H9 (cell line): ENCODE results near the gene TLR3. TPM values are rescaled to one million over a fixed set of nuclear protein-coding genes. Genes with fewer than 3 reads are reported as not detected.
"Not testable (repeated sequence)": the region's sequence is repeated elsewhere in the genome, so short reads cannot be mapped to it uniquely, and the experiment has no call there.

Source experiments
- DNase-seq: peaks from one replicate; pipeline ENCODE4 v3.0.0-alpha.2; 2017
- H2AFZ ChIP-seq: one replicate; pipeline ENCODE4 v1.6.1; 2013; ENCODE audit warnings: mild to moderate bottlenecking, low read length, control low read depth, moderate library complexity
- H2AK5ac ChIP-seq: 2 replicates; pipeline ENCODE4 v1.6.1; 2013; ENCODE audit warnings: low read length, control low read depth, mixed read lengths; ENCODE audit not compliant: insufficient read length
- H2BK120ac ChIP-seq: one replicate; pipeline ENCODE4 v1.6.1; 2013; ENCODE audit warnings: low read depth, mild to moderate bottlenecking, low read length, control low read depth, inconsistent platforms; ENCODE audit not compliant: poor library complexity, severe bottlenecking
- H2BK12ac ChIP-seq: 2 replicates; pipeline ENCODE4 v1.6.1; 2013; ENCODE audit warnings: low read length, control low read depth, mixed read lengths, low read depth; ENCODE audit not compliant: insufficient read length
- H2BK15ac ChIP-seq: 2 replicates; pipeline ENCODE4 v1.6.1; 2013; ENCODE audit warnings: low read depth, low read length, control low read depth
- H2BK20ac ChIP-seq: one replicate; pipeline ENCODE4 v1.6.1; 2013; ENCODE audit warnings: low read depth, mild to moderate bottlenecking, low read length, control low read depth, inconsistent platforms; ENCODE audit not compliant: poor library complexity, severe bottlenecking
- H2BK5ac ChIP-seq: 2 replicates; pipeline ENCODE4 v1.6.1; 2013; ENCODE audit warnings: low read length, control low read depth, mixed read lengths; ENCODE audit not compliant: insufficient read length
- H3K14ac ChIP-seq: 2 replicates; pipeline ENCODE4 v1.6.1; 2013; ENCODE audit warnings: low read length, control low read depth; ENCODE audit not compliant: insufficient read depth
- H3K18ac ChIP-seq: 2 replicates; pipeline ENCODE4 v1.6.1; 2013; ENCODE audit warnings: low read depth, mild to moderate bottlenecking, mixed read lengths, low read length, control low read depth; ENCODE audit not compliant: insufficient read length
- H3K23ac ChIP-seq: 2 replicates; pipeline ENCODE4 v1.6.1; 2013; ENCODE audit warnings: low read length, control low read depth, mixed read lengths, low read depth; ENCODE audit not compliant: insufficient read length
- H3K23me2 ChIP-seq: 2 replicates; pipeline ENCODE4 v1.6.1; 2013; ENCODE audit warnings: low read depth, mild to moderate bottlenecking, mixed read lengths, low read length, control low read depth; ENCODE audit not compliant: insufficient read length, poor library complexity, severe bottlenecking
- H3K27ac ChIP-seq: 2 replicates; pipeline ENCODE4 v1.5.1; 2013; ENCODE audit warnings: low read length, control low read depth, mixed read lengths, low read depth; ENCODE audit not compliant: insufficient read length
- H3K27me3 ChIP-seq: 2 replicates; pipeline ENCODE4 v1.6.1; 2013; ENCODE audit warnings: low read length, control low read depth, inconsistent platforms; ENCODE audit not compliant: insufficient read depth
- H3K4ac ChIP-seq: 2 replicates; pipeline ENCODE4 v1.6.1; 2013; ENCODE audit warnings: low read depth, mild to moderate bottlenecking, control low read depth, inconsistent platforms, low read length, moderate library complexity
- H3K4me1 ChIP-seq: 2 replicates; pipeline ENCODE4 v1.6.1; 2013; ENCODE audit warnings: low read length, control low read depth, inconsistent platforms; ENCODE audit not compliant: insufficient read depth
- H3K4me2 ChIP-seq: 2 replicates; pipeline ENCODE4 v1.6.1; 2013; ENCODE audit warnings: low read length, control low read depth, mixed read lengths; ENCODE audit not compliant: insufficient read length, insufficient read depth
- H3K56ac ChIP-seq: 2 replicates; pipeline ENCODE4 v1.6.1; 2013; ENCODE audit warnings: low read depth, mild to moderate bottlenecking, mixed read lengths, low read length, control low read depth; ENCODE audit not compliant: insufficient read length
- H3K79me1 ChIP-seq: 2 replicates; pipeline ENCODE4 v1.6.1; 2013; ENCODE audit warnings: low read depth, mild to moderate bottlenecking, moderate library complexity, low read length, control low read depth, inconsistent platforms; ENCODE audit not compliant: insufficient read depth, poor library complexity, severe bottlenecking
- H3K79me2 ChIP-seq: 2 replicates; pipeline ENCODE4 v1.6.1; 2013; ENCODE audit warnings: low read length, control low read depth, inconsistent platforms; ENCODE audit not compliant: insufficient read depth
- H3K9ac ChIP-seq: 2 replicates; pipeline ENCODE4 v1.6.1; 2013; ENCODE audit warnings: low read length, control low read depth, mixed read lengths; ENCODE audit not compliant: insufficient read length; ENCODE audit errors: extremely low read depth
- H3K9me3 ChIP-seq: one replicate; pipeline ENCODE4 v1.6.1; 2013; ENCODE audit warnings: low read depth, low read length, inconsistent platforms; ENCODE audit not compliant: control insufficient read depth
- H3T11ph ChIP-seq: one replicate; pipeline ENCODE4 v1.6.1; 2013; ENCODE audit warnings: mild to moderate bottlenecking, low read length, control low read depth, inconsistent platforms
- H4K20me1 ChIP-seq: one replicate; pipeline ENCODE4 v1.6.1; 2013; ENCODE audit not compliant: control insufficient read depth, insufficient read length, insufficient read depth
- H4K5ac ChIP-seq: 2 replicates; pipeline ENCODE4 v1.6.1; 2013; ENCODE audit warnings: low read depth, mild to moderate bottlenecking, mixed read lengths, low read length, control low read depth; ENCODE audit not compliant: insufficient read length
- H4K8ac ChIP-seq: replicated peaks from 2 replicates; pipeline ENCODE4 v1.6.1; 2013; ENCODE audit warnings: low read length, control low read depth, mixed read lengths, low read depth; ENCODE audit not compliant: insufficient read length
- H4K91ac ChIP-seq: 2 replicates; pipeline ENCODE4 v1.6.1; 2013; ENCODE audit warnings: low read depth, mild to moderate bottlenecking, moderate library complexity, mixed read lengths, low read length, control low read depth; ENCODE audit not compliant: insufficient read length
- H3K27ac Mint-ChIP-seq, 3 experiments: 2 replicates in 2 of 3; 3 replicates in 1 of 3; pipeline ENCODE4 v1.8.0; 2020 to 2021; ENCODE audit warnings: mixed read lengths in 3 of 3, mild to moderate bottlenecking in 1 of 3, moderate library complexity in 1 of 3
- H3K27me3 Mint-ChIP-seq: 2 replicates; pipeline ENCODE4 v1.8.0; 2021; ENCODE audit warnings: low read depth, mild to moderate bottlenecking, moderate library complexity, mixed read lengths
- H3K36me3 Mint-ChIP-seq, 3 experiments: 2 replicates in 2 of 3; 3 replicates in 1 of 3; pipeline ENCODE4 v1.8.0; 2020 to 2021; ENCODE audit warnings: low read depth in 3 of 3, mixed read lengths in 3 of 3; ENCODE audit not compliant: insufficient read depth in 1 of 3
- H3K4me1 Mint-ChIP-seq, 2 experiments: 2 replicates each; pipeline ENCODE4 v1.8.0; 2020; ENCODE audit warnings: mixed read lengths in 2 of 2
- H3K4me3 Mint-ChIP-seq, 2 experiments: 2 replicates in 1 of 2; 3 replicates in 1 of 2; pipeline ENCODE4 v1.8.0; 2020 to 2021; ENCODE audit warnings: mild to moderate bottlenecking in 2 of 2, mixed read lengths in 2 of 2, moderate library complexity in 1 of 2
- H3K9me3 Mint-ChIP-seq, 2 experiments: 2 replicates in 1 of 2; 3 replicates in 1 of 2; pipeline ENCODE4 v1.8.0; 2020; ENCODE audit warnings: mild to moderate bottlenecking in 2 of 2, mixed read lengths in 2 of 2, moderate library complexity in 1 of 2
- CTCF ChIP-seq: fragments of 200-600 bp; sonication (generic); conservative IDR thresholded peaks from 3 replicates; pipeline ENCODE4 v1.8.0; 2021; ENCODE audit warnings: antibody characterized with exemption, mild to moderate bottlenecking
- WGBS: extraction: QIAGEN DNeasy Blood & Tissue Kit; methylation state at CpG from one replicate; pipeline ENCODE4 v1.1.7; 2013; ENCODE audit warnings: missing lambda C conversion rate, low lambda C conversion rate, mixed read lengths; ENCODE audit not compliant: insufficient read length; ENCODE audit errors: extremely low coverage; 5-methylcytosine and 5-hydroxymethylcytosine counted together
- total RNA-seq: library from RNA; stranded (reverse); gene quantifications from 2 replicates; pipeline ENCODE4 v1.2.1, GENCODE V29; 2021

The TLR3 gene
- total RNA-seq, 1 experiment from 2014 or later, result 0.92 TPM

- no peak for DNase-seq
- peaks cover 11 to 23% (median 15%) of the 10 kb centered on the region in 3 experiments for H3K36me3 Mint-ChIP-seq
- no CpG with 5 or more reads among the region's 12 CpGs for WGBS
- Histone ChIP-seq H3K23ac (no peak overlapping the region), H2BK5ac (no peak overlapping the region), H2BK15ac (no peak overlapping the region), H3K79me2 (no peaks in the 10 kb centered on the region), H3K14ac (no peak overlapping the region), H3T11ph (no peak overlapping the region), H3K27ac (no peak overlapping the region), H3K79me1 (no peaks in the 10 kb centered on the region), H2BK12ac (no peak overlapping the region), H3K9me3 (peaks cover 10% of the 10 kb centered on the region), H4K20me1 (no peaks in the 10 kb centered on the region), H2BK120ac (no peak overlapping the region), H2AFZ (no peak overlapping the region), H3K27me3 (no peaks in the 10 kb centered on the region), H4K5ac (no peak overlapping the region), H3K18ac (no peak overlapping the region), H3K4ac (no peak overlapping the region), H2AK5ac (no peak overlapping the region), H4K91ac (no peak overlapping the region), H2BK20ac (no peak overlapping the region), H3K23me2 (no peaks in the 10 kb centered on the region), H3K4me1 (0 out of 2 replicates have a peak, but pooled peaks cover 2% of the 10 kb centered on the region), H3K56ac (no peak overlapping the region), H3K4me2 (no peak overlapping the region), H3K9ac (no peak overlapping the region), H4K8ac (no peak overlapping the region)
- H3K9me3 Mint-ChIP-seq, result peaks cover 22 to 23% of the 10 kb centered on the region in 2 experiments
- no peak for TF ChIP-seq CTCF
- no peak overlapping the region for H3K27ac Mint-ChIP-seq
- H3K4me3 Mint-ChIP-seq, result no peak overlapping the region
- peaks cover 13 to 27% of the 10 kb centered on the region in 2 experiments for H3K4me1 Mint-ChIP-seq
- peaks cover 1% of the 10 kb centered on the region; the same call in 1 of the 2 replicates for H3K27me3 Mint-ChIP-seq
Observed at GRCh38 chr4:186040316-186040715, 28.6 kb upstream of the TLR3 start.

GRCh38 chr4:186047501-186047900, 21.5 kb upstream of the TLR3 start:
- peaks cover 0 to 10% (median 8%) of the 10 kb centered on the region in 3 experiments; a peak in 4 of 7 replicates for H3K36me3 Mint-ChIP-seq
- WGBS, result no CpG with 5 or more reads among the region's 5 CpGs
- H3K27ac ChIP-seq, H2BK12ac ChIP-seq, H3K79me2 ChIP-seq, H2BK120ac ChIP-seq, H3K9ac ChIP-seq, H3K56ac ChIP-seq, H3T11ph ChIP-seq, H4K5ac ChIP-seq, H3K23ac ChIP-seq, H3K4me1 ChIP-seq, H4K20me1 ChIP-seq, H3K18ac ChIP-seq, H4K8ac ChIP-seq, H2BK15ac ChIP-seq, H3K9me3 ChIP-seq, H3K27ac Mint-ChIP-seq, H2BK20ac ChIP-seq, DNase-seq, H3K27me3 ChIP-seq, H3K14ac ChIP-seq, H3K27me3 Mint-ChIP-seq, H3K4me2 ChIP-seq, H4K91ac ChIP-seq, H3K23me2 ChIP-seq, H3K4me3 Mint-ChIP-seq, H3K4ac ChIP-seq, H2BK5ac ChIP-seq, H3K79me1 ChIP-seq, H2AFZ ChIP-seq, H2AK5ac ChIP-seq: not testable (repeated sequence)
- H3K4me1 Mint-ChIP-seq, result peaks cover 15 to 27% of the 10 kb centered on the region in 2 experiments
- H3K9me3 Mint-ChIP-seq, result peaks cover 13 to 14% of the 10 kb centered on the region in 2 experiments
